H1 (cell line): ENCODE data around the gene LSM14B. TPM values are rescaled to one million over a fixed set of nuclear protein-coding genes. Genes with fewer than 3 reads are reported as not detected.

Experiments used
- EZH2 ChIP-seq: fragments of 200-600 bp; sonication (generic); IDR thresholded peaks from 2 replicates; pipeline ENCODE4 v1.7.1; 2012; ENCODE audit warnings: low read depth, mild to moderate bottlenecking, moderate library complexity, low read length, inconsistent platforms; ENCODE audit not compliant: severe bottlenecking
- KDM4A ChIP-seq: IDR thresholded peaks from one replicate; pipeline ENCODE4 v1.7.1; 2012; ENCODE audit warnings: low read depth, mild to moderate bottlenecking, moderate library complexity, low read length, inconsistent platforms; ENCODE audit not compliant: severe bottlenecking
- NANOG ChIP-seq: IDR thresholded peaks from 2 replicates; pipeline ENCODE4 v1.6.1; 2011; ENCODE audit warnings: low read length, low read depth, mild to moderate bottlenecking, inconsistent platforms; ENCODE audit not compliant: insufficient read depth, poor library complexity, severe bottlenecking
- POLR2AphosphoS5 ChIP-seq: IDR thresholded peaks from 2 replicates; pipeline ENCODE4 v1.6.1; 2011; ENCODE audit warnings: low read depth, low read length
- SIX5 ChIP-seq: IDR thresholded peaks from 2 replicates; pipeline ENCODE4 v1.6.1; 2011; ENCODE audit warnings: mild to moderate bottlenecking, low read depth, low read length
- TAF7 ChIP-seq: optimal IDR thresholded peaks from 2 replicates; pipeline ENCODE3; 2011; ENCODE audit warnings: low read depth, mild to moderate bottlenecking, inconsistent platforms, low read length, moderate library complexity, borderline replicate concordance
- polyA plus RNA-seq, 7 experiments: library from polyadenylated mRNA; depleted of rRNA in 3 of 7; stranded (reverse) in 5 of 7; unstranded in 2 of 7; fragments of >200 nt in 5 of 7; fragments of 200-250 nt in 2 of 7; gene quantifications; 1 replicate in 5 of 7; 2 replicates in 1 of 7; 4 replicates in 1 of 7; pipeline versions ENCODE4 v1.2.1 to v1.2.3, GENCODE V29; 2011 to 2013; ENCODE audit warnings: missing spikeins in 2 of 7, mixed read lengths in 2 of 7
- total RNA-seq: library from RNA; stranded (reverse); fragmentation: NEBNext Ultra II Directional; extraction: Animal tissue kit (Norgen Biotek cat#: 25700); gene quantifications from 2 replicates; pipeline ENCODE4 v1.2.1, GENCODE V29; 2021

Gene LSM14B
- total and polyA plus RNA-seq, 2 of the 8 experiments (the other 6 are each of a cell fraction or from before 2014, with no cell fraction given), result 58.3 to 65.6 TPM

DNA sequence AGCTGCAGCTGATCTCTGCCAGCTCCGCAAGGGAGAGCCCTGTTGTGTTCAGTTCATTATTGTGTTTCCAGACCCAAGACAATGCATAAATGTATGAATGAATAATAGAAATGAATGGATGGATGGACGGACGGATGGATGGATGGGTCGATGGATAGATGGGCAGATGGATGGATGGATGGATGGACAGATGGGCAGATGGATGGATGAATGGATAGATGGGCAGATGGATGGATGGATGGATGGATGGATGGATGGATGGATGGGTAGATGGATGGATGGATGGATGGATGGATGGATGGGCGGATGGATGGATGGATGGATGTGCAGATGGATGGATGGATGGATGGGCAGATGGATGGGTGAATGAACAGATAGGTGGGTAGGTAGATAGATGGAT lies 16.7 kb upstream of the LSM14B start (continued):
- TF ChIP-seq TAF7 (no peak), NANOG (no peak), KDM4A (no peak), SIX5 (no peak), EZH2 (no peak), POLR2AphosphoS5 (no peak)
